WTC11 (cell line): ENCODE results near the gene NEK7.

Experiments
- ATF1 ChIP-seq: sonication (generic); formaldehyde crosslinking; IDR thresholded peaks from 2 replicates; pipeline ENCODE4 v1.8.1; 2023; ENCODE audit warnings: mild to moderate bottlenecking, moderate library complexity, missing genetic modification reagents
- TEAD1 ChIP-seq: sonication (generic); formaldehyde crosslinking; IDR thresholded peaks from 2 replicates; pipeline ENCODE4 v1.8.0; 2022; ENCODE audit warnings: mild to moderate bottlenecking, missing genetic modification reagents
- ZNF121 ChIP-seq: sonication (generic); formaldehyde crosslinking; IDR thresholded peaks from 2 replicates; pipeline ENCODE4 v1.8.0; 2023; ENCODE audit warnings: missing genetic modification reagents
- TF ChIP-seq, protein P1 (sequence below): fragments of 200-600 bp; IDR thresholded peaks from 2 replicates; pipeline ENCODE4 v1.8.0; 2022; ENCODE audit warnings: antibody characterized with exemption

GRCh38 chr1:198228925-198229324, 72.1 kb downstream of the NEK7 start:
- no peak for TF ChIP-seq ZNF121
- TF ChIP-seq, protein P1, sequence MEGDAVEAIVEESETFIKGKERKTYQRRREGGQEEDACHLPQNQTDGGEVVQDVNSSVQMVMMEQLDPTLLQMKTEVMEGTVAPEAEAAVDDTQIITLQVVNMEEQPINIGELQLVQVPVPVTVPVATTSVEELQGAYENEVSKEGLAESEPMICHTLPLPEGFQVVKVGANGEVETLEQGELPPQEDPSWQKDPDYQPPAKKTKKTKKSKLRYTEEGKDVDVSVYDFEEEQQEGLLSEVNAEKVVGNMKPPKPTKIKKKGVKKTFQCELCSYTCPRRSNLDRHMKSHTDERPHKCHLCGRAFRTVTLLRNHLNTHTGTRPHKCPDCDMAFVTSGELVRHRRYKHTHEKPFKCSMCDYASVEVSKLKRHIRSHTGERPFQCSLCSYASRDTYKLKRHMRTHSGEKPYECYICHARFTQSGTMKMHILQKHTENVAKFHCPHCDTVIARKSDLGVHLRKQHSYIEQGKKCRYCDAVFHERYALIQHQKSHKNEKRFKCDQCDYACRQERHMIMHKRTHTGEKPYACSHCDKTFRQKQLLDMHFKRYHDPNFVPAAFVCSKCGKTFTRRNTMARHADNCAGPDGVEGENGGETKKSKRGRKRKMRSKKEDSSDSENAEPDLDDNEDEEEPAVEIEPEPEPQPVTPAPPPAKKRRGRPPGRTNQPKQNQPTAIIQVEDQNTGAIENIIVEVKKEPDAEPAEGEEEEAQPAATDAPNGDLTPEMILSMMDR: no peak
- TF ChIP-seq ATF1 (CRISPR knock-in tag): no peak
- TF ChIP-seq TEAD1 (CRISPR knock-in tag): no peak
